HL-60/S4 (cell line): Measurements from ENCODE around the gene UQCRQ.
"Not testable (repeated sequence)": the region's sequence is repeated elsewhere in the genome, so short reads cannot be mapped to it uniquely, and the experiment has no call there.

Experiments
- in situ Hi-C: fragments of 300-500 bp; cut with MboI; formaldehyde crosslinking; loops from 2 replicates; pipeline ENCODE4 v1.14.3; 2022; ENCODE audit warnings: low sequenced_read_pairs

UQCRQ gene

DNA sequence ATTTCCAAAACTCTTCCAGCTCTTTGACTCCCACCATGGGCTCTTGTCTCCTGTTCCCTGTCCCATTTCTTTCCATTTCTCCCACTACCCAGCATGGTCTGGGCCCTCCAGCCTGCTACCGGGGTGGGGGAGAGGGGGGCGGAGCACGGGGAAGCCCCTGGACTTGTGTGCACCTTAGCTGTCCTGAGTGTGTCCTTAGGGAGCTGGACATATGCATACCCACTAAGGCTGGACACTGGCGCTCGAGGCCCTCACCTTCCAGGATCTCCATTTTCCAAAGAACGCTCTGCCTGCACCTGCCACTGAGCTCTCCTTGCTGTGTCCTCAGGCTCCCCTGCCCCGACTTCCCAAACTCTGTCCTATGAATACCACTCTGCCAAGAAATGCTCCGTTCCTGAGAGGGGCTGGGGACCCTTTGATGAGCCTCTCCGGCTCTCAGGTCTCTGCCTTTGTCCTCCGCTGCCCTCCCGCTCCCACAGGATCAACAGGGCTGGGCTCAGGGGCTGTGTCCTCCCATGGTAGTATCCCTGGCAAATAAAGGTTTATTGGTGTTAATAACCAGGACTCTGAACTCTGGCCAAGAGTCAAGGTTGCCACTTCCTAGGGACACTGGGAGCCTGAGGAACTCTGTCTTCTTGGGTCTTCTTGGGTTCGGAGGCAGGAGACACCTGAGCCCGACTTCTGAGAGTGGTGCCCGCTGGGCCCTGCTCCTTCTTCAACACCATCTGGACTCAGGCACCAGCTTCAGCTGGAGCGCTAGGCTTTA, 35.2 kb upstream of the UQCRQ start:
- in situ Hi-C loops: no loop called here

- in situ Hi-C loops: no loop called here
Measured at GRCh38 chr5:132832612-132833011, 33.8 kb upstream of the UQCRQ start.

DNA sequence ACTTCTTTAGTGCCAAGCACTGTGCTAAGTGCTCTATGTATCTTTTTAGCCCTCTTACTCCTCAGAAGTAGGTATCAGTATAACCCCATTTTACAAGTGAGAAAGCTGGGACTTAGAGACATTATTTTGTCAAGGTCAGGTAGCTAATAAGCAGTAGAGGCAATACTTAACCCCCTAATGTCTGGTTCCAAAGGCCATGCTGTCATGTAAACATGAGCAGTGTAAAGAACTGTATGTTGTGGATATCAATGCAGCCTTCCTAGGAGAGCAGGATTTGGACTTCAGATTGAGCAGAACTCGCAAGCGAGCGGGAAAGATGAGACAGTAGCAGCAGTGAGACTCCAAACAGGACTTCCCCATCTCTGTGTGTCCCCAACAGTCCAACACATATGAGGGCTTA, 32.4 kb upstream of the UQCRQ start:
- in situ Hi-C loops: no loop called here

GRCh38 chr5:132836852-132837251, 29.6 kb upstream of the UQCRQ start:
- in situ Hi-C loops: no loop called here

DNA sequence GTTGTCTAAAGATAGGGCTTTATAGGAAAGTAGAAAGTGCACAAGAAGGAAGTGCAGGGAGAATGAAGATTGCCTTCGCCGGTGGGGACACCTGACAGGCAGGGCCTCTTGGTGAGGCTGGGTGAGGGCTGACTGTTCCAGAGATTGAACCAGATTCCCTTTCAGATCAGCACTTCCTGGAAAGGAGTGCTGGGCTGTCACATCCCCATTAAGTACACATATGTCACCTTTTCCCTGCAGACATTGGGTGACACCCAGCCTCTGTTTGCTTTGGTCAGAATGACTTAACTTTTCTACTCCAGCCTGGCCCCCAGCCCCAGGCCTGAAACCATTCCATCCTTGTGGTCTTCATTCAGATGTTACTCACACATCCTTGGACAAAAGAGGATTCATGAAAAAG, 28.6 kb upstream of the UQCRQ start:
- in situ Hi-C loops: no loop called here

DNA sequence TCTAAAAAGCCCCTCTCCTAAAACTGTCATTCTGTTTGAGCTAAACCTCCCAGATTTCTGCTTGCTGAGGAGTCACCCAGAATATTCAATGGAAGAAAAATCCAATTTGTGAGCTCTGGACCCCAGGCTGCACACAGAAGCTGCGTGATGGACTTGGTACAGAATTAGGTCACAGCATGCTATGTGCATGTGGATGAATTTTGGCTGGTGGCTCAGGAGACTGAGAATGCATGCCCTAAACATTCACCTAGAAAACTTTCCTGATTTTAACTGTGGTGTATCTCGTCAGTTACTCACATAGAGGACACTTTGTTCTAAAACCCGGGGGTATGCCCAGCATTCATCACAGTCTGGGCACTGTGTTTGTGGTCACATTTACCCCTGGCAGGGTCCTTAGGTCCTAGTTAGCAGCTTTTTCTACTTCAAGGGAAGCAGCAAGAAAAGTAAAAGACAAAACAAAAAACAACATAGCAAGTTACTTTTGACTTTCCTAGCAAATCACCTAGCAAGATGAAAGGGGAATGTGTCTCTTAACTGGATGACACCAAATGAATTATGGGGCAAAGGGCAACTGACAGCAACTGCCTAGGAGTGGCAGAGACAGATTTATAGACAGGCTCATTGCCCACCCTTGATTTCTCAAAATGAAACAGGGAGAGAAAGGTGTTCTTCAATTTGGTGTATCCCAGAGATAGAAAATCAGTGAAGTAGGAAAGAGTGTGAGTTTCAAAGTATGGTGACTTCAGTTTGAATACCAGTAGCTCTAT, 27.7 kb upstream of the UQCRQ start:
- in situ Hi-C loops: no loop called here

GRCh38 chr5:132839426-132840301, 26.8 kb upstream of the UQCRQ start:
- in situ Hi-C loops: no loop called here

GRCh38 chr5:132840313-132840712, 26.1 kb upstream of the UQCRQ start:
- in situ Hi-C loops: no loop called here

GRCh38 chr5:132840896-132841295, 25.5 kb upstream of the UQCRQ start:
- in situ Hi-C loops: no loop called here

- in situ Hi-C loops: no loop called here
Measured at GRCh38 chr5:132841305-132841704, 25.1 kb upstream of the UQCRQ start.

DNA sequence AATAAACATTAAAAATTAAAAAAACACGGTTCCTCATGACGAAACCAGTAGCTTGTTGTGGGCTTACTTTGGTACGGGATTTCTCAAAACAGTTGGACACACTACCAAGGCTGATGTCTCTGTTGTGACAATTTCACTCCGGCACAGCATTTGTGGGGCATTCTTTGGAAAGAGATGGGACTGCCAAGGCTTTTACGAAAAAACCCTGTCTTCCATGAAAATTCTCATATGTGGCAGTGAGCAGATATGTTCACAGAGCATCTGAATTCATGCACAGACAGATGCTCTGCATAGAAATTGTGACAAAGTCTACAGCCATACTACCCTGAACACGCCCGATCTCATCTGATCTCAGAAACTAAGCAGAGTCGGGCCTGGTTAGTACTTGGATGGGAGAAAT, 18.2 kb upstream of the UQCRQ start:
- in situ Hi-C loops: no loop called here

DNA sequence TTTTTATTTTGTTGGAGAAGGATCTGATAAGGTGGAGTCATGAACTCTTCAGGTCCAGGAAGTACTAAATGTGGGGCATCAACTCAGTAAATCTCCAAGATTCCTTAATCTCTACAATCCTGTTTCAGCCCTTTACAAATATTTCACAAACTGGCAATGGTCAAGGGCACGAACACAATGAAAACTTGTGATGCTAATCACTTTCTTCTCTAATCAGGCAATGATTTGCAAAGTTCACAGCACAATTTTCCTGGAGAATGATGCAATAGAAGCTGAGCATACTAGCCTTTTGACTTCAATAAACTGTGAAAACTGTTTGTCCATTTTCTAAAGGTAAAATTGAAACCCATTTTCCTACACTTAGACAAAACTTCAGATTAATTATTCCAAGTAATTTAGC, 17.1 kb upstream of the UQCRQ start:
- in situ Hi-C loops: no loop called here

GRCh38 chr5:132850066-132850465, 16.4 kb upstream of the UQCRQ start:
- in situ Hi-C loops: no loop called here

DNA sequence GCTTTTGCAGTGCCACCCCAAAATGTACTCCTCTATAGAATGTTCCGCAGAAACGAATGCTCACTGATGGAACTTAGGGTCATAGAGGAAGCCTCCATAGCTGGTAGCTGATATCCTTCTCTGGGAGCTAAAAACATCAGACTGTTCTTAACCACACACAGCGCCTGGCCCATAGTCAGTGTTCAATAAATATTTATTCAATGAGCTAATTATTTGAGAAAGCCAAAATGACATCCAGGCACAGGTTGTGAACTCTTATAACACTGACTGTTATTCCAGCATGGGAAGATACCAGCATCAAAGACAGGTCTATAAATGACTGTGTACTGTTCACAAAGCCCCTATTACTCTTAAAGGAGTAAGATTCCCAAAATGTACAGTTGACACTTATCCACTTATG, 13.1 kb upstream of the UQCRQ start:
- in situ Hi-C loops: no loop called here

DNA sequence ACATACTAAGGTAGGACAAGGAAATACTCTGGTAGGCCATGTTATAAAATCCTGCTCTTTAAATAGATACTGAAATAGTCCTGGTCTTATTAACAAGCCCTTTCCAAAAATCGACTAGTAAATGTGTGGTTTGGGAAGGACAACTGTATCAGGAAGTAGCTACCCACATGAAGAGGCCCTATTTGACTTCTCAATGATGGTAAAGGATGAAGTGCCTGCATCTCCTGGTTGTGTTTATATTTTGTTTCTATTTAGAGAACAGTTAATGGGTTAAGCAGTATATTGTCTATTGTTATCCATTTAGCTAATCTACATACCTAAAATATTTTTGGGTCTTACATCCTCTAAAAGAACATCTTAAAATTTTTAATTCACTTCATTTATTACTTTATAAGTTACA, 12.7 kb upstream of the UQCRQ start:
- in situ Hi-C loops: no loop called here

DNA sequence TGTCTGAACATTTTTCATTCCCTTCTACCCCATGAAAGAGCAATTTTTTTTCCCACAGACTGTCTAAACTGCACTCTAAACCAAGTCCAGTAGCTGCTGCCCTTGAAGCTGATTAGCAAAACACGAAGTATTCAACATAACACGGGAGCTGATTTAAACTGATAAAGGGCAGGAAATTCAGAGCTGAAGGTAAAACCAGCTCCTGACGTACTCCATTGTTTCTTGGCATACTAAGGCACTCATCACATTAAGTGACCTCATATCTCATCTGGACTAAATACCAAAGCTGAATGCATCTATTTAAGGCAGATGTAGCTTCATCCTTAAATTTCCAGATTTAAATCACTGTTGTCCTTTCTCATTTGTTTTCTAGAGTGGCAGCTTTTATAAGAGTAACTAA, 12.1 kb upstream of the UQCRQ start:
- in situ Hi-C loops: no loop called here

DNA sequence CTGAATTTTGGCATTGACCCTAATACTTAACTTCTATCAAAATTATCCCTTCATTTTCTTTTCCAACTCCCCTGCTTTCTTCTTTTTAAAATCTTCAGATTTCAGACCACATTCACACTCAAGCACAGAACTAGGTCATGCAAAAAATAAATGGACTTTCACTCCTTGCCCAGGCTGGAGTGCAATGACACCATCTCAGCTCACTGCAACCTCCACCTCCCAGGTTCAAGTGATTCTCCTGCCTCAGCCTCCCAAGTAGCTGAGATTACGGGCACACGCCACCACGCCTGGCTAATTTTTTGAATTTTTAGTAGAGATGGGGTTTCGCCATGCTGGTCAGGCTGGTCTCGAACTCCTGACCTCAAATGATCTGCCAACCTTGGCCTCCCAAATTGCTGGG, 11.4 kb upstream of the UQCRQ start:
- in situ Hi-C loops: not testable (repeated sequence)

- in situ Hi-C loops: no loop called here
Measured at GRCh38 chr5:132856011-132856410, 10.4 kb upstream of the UQCRQ start.

DNA sequence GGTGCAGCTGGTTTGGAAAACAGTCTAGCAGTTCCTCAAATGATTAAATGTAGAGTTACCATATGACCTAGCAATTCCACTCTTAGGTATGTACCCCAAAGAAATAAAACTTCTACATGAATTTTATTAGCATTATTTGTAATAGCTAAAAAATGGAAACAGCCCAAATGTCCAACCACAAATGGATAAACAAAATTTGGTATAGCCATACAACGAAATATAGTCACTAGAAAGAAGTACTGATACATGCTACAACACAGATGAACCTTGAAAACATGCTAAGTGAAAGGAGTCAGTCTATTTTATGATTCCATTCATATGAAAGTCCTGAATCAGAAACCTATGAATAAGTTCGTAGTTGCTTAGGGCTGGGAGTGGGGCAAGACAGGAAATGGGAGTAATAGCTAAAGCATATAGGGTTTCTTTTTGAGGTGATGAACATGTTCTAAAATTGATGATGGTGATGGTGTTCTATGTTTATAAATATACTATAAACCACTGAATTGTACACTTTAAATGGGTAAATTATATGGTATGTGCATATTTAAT, 6.5 kb upstream of the UQCRQ start:
- in situ Hi-C loops: no loop called here

GRCh38 chr5:132860742-132861141, 5.7 kb upstream of the UQCRQ start:
- in situ Hi-C loops: no loop called here

GRCh38 chr5:132865668-132866341, 637 bp upstream of the UQCRQ start:
- in situ Hi-C loops: no loop called here
